ENCODE measurements around the gene SUCLG2.
"Not testable (repeated sequence)": the region's sequence is repeated elsewhere in the genome, so short reads cannot be mapped to it uniquely, and the experiment has no call there.

The SUCLG2 gene

DNA sequence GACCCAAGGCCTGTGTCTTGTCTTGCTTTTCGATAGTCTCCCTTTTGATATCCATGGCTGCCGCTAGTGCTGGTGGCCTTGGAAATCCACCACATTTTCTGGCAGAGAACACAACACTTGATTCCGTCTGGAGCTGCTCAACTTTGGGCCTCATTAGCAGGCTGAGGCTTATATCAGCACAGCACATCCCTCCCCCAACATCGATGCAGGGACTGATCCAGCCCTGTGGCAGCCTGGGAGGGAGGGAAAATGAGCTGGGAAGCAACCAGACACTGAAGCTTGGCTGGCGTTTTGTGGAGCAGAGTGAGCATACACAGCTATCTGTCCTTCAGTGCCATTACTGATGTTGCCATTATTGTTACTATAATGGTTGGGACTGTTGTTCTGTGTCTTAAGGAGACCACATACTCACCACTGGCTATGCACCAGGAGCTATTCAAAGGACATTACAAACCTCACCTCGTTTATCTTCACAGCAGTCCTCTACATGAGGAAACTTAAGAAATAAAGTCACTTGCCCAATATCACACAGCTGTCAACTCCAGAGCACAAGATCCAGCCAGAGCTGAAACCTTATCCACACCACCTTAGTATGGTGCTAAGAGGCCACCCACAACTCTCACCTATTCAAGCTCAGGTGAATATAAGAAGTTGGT, 102.9 kb downstream of the SUCLG2 start:
- no peak for DNase-seq

DNA sequence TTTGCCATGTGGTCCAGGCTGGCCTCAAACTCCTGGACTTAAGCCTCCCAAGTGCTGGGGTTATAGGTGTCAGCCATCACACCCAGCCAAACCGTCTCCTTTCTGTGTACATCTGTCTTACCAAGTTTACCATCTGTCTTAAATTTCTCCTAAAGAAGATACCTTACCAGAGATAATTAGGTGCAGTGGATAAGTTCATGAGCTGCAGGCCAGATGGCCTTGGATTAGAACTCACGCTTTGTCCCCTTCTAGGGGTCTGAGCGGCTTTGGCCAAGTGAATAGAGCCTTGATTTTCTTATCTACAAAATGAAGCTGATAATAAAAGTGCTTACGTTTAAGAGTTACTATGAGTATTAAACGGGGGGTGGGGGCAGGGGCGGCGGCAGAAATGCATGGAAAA, 103.9 kb downstream of the SUCLG2 start:
- no peak for DNase-seq

- not testable (repeated sequence) for DNase-seq
These were observed 111.7 kb downstream of the SUCLG2 start for GRCh38 chr3:67542502-67543250.

GRCh38 chr3:67540198-67540894, 114.1 kb downstream of the SUCLG2 start:
- DNase-seq: no peak

- DNase-seq: not testable (repeated sequence)
These were observed 117.2 kb downstream of the SUCLG2 start for GRCh38 chr3:67537203-67537602.

DNA sequence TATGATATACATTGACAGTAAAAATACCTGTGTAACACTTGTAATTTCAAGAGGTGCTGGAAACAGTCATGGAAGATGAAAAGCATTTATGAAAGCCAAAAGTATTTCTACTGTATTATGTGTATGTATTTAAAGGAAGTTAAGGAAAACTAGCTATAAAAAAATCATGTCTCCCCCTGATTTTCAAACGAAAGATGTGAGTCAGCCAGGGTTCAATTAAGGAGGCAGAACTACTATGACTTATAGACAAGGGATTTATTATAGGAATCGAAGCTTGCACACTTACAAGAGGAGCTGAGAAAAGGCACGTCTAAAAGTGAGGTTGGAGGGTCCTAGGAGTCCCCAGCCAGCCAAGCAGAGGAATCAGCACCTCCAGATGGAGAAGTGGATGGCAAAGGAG, 119.4 kb downstream of the SUCLG2 start:
- DNase-seq: no peak

DNA sequence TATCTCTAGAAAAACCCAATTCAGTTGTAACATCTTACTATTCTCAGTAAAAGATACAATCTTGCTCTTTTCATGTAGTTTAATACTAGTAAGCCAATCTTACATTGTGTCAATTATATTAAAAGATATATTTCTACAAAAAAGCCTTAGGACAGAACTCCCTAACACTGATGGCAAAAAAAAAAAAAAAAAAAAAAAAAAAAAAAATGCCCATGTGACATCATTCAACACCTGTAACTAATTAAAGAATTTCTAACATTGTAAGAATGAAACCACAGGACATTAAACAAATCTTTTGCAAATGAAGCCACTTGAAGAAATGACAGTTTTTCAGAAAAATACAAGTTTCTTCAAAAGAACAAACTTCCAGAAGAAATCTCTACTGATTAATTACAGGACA, 119.8 kb downstream of the SUCLG2 start:
- no peak for DNase-seq

DNA sequence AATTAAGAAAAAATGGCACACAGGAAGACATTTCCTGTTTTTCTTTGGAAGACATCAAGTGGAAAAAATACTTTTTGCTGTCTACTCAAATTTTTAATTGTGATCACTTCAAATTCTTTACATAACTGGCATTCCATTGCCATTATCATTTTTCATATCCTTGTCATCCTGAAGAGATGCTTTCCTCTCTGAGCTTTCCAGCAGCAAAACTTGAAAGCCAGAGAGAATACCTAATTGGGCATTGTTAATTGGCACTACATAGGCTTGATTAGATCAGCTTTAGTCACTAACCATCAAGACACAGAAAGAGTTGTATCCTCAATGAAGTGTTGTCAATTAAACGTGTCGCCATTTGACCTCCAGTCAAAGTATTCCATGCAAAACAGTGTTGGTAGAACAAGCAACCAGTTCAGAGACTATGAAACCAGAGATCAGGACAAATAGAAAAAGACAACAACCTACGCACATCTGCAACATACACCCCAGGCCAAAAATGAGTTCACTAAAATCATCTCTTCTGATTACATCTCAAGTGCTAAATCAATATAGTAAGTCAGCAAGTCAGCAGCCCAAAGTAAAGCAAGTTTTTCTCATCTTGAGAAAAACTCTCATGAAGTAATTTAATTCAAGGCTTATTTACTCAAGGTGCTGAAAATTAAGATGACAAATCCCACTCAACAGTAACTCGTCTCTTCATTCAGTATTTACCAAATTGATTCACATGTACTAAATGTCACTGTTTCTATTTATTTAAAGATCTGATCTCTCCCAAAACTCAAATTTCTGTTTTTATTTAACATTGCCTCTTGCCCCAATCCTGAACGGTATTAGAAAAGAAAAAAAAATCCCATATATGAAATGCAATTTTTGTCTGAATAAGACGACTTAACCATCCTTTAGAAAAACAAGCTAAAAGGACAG, 123.0 kb downstream of the SUCLG2 start:
- no peak for DNase-seq

DNA sequence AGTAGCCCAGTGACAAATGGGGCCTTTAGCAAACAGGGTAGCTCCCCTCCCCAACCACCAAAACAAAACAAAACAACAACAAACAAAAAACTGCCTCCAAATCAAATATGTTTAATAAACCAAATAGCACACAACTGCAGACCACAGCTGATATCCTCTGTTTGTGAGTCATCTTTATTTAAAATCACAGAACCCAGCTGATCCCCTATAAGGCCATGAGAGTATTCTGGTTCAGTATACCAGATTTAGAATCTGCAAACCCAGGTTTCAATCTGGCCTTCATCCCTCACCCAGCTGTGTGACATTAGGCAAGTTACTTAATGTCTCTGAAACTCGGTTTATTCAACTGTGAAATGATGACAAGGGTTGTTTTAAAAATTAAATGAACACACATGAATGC, 124.5 kb downstream of the SUCLG2 start:
- DNase-seq: no peak

DNA sequence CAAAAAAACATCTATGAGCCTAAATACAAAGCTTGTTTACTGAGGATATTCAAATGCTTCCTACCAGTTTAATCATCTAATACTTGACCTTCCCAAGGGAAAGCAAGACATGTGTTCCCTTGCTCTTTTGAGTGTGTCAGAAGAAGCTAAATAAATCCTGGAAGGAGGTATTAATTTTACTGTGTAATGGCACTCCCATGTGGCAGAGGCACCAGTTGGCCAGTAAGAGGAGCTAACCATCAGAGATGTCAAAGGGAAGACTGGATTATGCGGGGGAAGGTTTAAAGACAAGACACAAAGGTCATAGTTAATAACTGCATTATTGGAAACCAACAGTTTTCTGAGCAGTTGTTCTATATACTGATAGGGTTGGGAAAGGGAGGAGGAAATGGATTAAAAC, 125.1 kb downstream of the SUCLG2 start:
- DNase-seq: no peak

GRCh38 chr3:67526246-67526645, 128.2 kb downstream of the SUCLG2 start:
- no peak for DNase-seq

DNA sequence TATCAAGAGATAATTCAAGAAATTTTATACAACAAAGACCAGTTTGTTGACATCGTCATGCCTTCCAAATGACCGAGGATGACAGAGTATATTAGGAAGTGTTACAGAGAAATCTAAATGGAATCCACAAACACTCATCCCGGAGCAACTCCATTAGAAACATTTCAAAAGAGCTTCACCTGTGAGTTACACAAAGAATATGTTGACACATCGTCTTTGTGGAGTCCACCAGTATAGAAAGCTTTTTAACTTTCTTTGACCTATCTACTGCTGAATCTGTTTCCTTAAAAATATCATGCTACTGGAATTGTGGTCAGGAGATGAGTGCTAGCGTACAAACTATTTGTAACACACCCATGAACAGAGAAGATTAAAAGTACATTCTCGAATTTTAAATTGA, 130.4 kb downstream of the SUCLG2 start:
- DNase-seq: no peak

DNA sequence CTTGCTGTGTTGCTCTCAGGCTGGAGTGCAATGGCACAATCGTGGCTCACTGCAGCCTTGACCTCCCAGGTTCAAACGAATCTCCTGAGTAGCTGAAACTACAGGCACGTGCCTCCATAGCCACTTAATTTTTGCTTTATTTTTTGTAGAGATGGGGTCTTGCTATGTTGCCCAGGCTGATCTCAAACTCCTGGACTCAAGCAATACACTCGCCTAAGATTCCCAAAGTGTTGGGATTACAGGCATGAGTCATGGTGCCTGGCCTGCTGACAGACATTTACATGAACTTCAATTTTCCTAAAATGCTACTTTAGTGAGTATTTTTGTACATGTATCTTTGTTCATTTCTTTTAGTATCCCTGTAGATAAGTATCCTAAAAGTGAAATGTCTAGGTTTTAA, 132.3 kb downstream of the SUCLG2 start:
- no peak for DNase-seq

- no peak for DNase-seq
These were observed 133.3 kb downstream of the SUCLG2 start for GRCh38 chr3:67521053-67521646.

GRCh38 chr3:67518236-67518635, 136.2 kb downstream of the SUCLG2 start:
- no peak for DNase-seq

- DNase-seq: no peak
These were observed 136.6 kb downstream of the SUCLG2 start for GRCh38 chr3:67517781-67518180.

- no peak for DNase-seq
These were observed 137.9 kb downstream of the SUCLG2 start for GRCh38 chr3:67516496-67516895.

- no peak for DNase-seq
These were observed 138.6 kb downstream of the SUCLG2 start for GRCh38 chr3:67515778-67516177.

- DNase-seq: no peak
These were observed 144.8 kb downstream of the SUCLG2 start for GRCh38 chr3:67509471-67510075.

DNA sequence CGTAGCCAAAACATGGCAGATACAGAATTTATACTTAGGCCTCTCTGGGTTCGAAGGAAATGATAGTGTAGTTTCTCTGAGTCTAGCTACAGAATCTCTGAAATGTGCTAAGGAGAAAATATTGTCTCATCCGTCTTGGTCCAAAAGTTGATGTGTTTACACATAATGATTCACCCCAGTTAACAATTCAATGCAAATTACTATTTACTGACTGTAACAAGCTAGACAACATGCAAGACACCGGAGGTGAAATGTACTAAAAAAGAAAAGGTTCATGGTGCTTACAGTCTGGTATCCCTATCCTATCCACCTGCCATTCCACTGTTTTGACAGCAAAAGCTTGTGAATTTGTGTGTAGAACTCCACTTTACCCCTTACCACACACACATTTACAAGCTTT, 146.8 kb downstream of the SUCLG2 start:
- DNase-seq: no peak

GRCh38 chr3:67500709-67501108, 153.7 kb downstream of the SUCLG2 start:
- DNase-seq: no peak

GRCh38 chr3:67497746-67498145, 156.7 kb downstream of the SUCLG2 start:
- no peak for DNase-seq
